Upper lobe of left lung (tissue), 6 donors: ENCODE results near the gene SLC25A21. TPM values are rescaled to one million over a fixed set of nuclear protein-coding genes. Genes with fewer than 3 reads are reported as not detected.
A peak's percentile ranks its signal among the peaks of the same experiment; 100 is the strongest.

Experiments used
- ATAC-seq, 2 donors: fragments of 200-7000 bp; cut with Tn5 transposase; one replicate each; pipeline ENCODE4 v1.9.1; 2022; ENCODE audit warnings: mild to moderate bottlenecking in 2 of 2, moderate library complexity in 2 of 2; ENCODE audit not compliant: low FRiP score in 2 of 2
- DNase-seq, 2 donors: peaks; one replicate each; pipeline ENCODE4 v3.0.0-alpha.2; 2019 to 2020
- H3K27ac ChIP-seq, 4 donors: fragments of 200-600 bp; sonication (generic); one replicate each; pipeline ENCODE4 v1.5.1; 2016 to 2019
- H3K27me3 ChIP-seq, 4 donors: fragments of 200-600 bp; sonication (generic); one replicate each; pipeline ENCODE4 v1.5.1; 2017 to 2019
- H3K36me3 ChIP-seq, 4 donors: fragments of 200-600 bp; sonication (generic); one replicate each; pipeline ENCODE4 v1.5.1; 2016 to 2019
- H3K4me1 ChIP-seq, 4 donors: fragments of 200-600 bp; sonication (generic); one replicate each; pipeline ENCODE4 v1.5.1; 2018 to 2019
- H3K4me3 ChIP-seq, 4 donors: fragments of 200-600 bp; sonication (generic); one replicate each; pipeline ENCODE4 v1.5.1; 2017 to 2019; ENCODE audit warnings: mild to moderate bottlenecking in 2 of 4, moderate library complexity in 1 of 4
- H3K9me3 ChIP-seq, 4 donors: fragments of 200-600 bp; sonication (generic); one replicate each; pipeline ENCODE4 v1.5.1; 2018 to 2019
- EP300 ChIP-seq, 4 donors: sonication (generic); formaldehyde crosslinking; IDR thresholded peaks; one replicate each; pipeline ENCODE4 v1.5.1; 2017; ENCODE audit warnings: antibody characterized with exemption in 4 of 4, control low read depth in 2 of 4
- POLR2A ChIP-seq, 4 donors: fragments of 450-650 bp; IDR thresholded peaks; one replicate each; pipeline ENCODE4 v1.5.1; 2016 to 2017; ENCODE audit warnings: antibody characterized with exemption in 4 of 4, mild to moderate bottlenecking in 2 of 4
- POLR2AphosphoS5 ChIP-seq, 2 donors: sonication (generic); formaldehyde crosslinking; IDR thresholded peaks; one replicate each; pipeline ENCODE4 v1.5.1; 2017; ENCODE audit warnings: antibody characterized with exemption in 2 of 2
- WGBS, 2 donors: methylation state at CpG; one replicate each; pipeline ENCODE4 v1.1.5; 2017 to 2018; 5-methylcytosine and 5-hydroxymethylcytosine counted together
- small RNA-seq, 4 donors: library from RNA; depleted of rRNA; stranded (forward); fragments of <200 nt; gene quantifications; one replicate each; pipeline ENCODE3, GENCODE V24; 2016
- total RNA-seq, 6 donors: library from RNA; depleted of rRNA in 4 of 6; stranded (reverse); fragments of >200 nt in 4 of 6; gene quantifications; one replicate each; pipeline versions ENCODE4 v1.1.0 to v1.2.1, GENCODE V29; 2016 to 2021
- TF ChIP-seq, protein P1 (sequence below), 6 experiments: fragments of 450-650 bp in 4 of 6; fragments of 200-600 bp in 2 of 6; sonication (generic) in 2 of 6; IDR thresholded peaks; one replicate each; pipeline ENCODE4 v1.5.1; 2016 to 2019; ENCODE audit warnings: antibody characterized with exemption in 6 of 6
- donor health status: DM: no; HTN: no; CAD: no; lungs with moderate emphysema.
- donor health status: DM: no; HTN: yes; CAD: no; lungs with severe emphysema.

The SLC25A21 gene
- total RNA-seq, 6 donors from 2014 or later, result 0.15 to 1.7 (median 0.30) TPM; not detected in 3

DNA sequence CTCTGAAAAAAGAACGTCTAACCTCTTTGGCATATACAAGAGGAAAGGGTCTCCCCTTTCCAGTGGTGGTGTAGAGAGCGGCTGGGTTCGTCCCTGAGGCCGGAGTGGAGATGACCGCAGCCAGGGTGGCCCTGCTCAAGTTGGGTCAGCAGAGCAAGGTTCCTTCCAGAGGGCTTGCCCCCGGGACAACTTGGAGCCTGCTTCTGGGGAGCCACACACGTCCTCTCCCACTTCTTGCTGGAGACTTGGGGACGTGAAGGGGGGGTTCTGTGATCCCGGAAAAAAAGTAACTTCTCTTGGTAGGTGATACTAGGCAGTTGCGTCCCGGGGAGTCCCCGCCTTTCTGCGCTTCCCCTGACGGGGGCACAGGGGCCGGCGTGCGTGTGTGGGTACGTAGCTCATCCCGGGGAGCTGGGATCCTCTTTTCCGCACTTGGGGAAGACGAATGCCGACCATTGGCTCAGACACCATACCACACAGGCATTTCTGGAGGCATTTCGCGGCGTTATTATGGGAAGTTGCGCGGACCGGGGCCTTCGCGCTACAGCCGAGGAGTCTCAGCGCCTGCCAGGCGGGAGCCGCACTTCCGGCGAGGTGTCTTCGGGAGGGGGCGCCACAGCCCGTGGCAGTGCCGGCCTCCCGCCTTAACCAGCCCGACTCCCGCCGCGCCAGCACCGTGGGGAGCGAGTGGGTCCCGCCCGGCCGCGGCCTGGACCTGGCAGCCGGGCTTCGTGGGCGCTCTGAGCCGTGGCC, 525.6 kb downstream of the SLC25A21 start:
- H3K27me3 ChIP-seq, result peaks cover 0 to 38% (median 17%) of the 10 kb centered on the region in 4 donors
- 12% methylated on average over 16 to 35 of the region's 55 CpGs for WGBS, 2 donors
- no peaks in the 10 kb centered on the region for H3K9me3 ChIP-seq
- H3K4me1 ChIP-seq, result peaks cover 11 to 21% (median 18%) of the 10 kb centered on the region in 4 donors
- no peaks in the 10 kb centered on the region for H3K36me3 ChIP-seq
- ATAC-seq (peak; percentile 44 to 58), DNase-seq (peak in 1 of 2 donors; percentile 86)
- TF ChIP-seq, protein P1, sequence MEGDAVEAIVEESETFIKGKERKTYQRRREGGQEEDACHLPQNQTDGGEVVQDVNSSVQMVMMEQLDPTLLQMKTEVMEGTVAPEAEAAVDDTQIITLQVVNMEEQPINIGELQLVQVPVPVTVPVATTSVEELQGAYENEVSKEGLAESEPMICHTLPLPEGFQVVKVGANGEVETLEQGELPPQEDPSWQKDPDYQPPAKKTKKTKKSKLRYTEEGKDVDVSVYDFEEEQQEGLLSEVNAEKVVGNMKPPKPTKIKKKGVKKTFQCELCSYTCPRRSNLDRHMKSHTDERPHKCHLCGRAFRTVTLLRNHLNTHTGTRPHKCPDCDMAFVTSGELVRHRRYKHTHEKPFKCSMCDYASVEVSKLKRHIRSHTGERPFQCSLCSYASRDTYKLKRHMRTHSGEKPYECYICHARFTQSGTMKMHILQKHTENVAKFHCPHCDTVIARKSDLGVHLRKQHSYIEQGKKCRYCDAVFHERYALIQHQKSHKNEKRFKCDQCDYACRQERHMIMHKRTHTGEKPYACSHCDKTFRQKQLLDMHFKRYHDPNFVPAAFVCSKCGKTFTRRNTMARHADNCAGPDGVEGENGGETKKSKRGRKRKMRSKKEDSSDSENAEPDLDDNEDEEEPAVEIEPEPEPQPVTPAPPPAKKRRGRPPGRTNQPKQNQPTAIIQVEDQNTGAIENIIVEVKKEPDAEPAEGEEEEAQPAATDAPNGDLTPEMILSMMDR (IDR thresholded peaks at IDR 0.05), result no peak
- TF ChIP-seq POLR2AphosphoS5 (IDR thresholded peaks at IDR 0.05), result no peak
- TF ChIP-seq POLR2A (IDR thresholded peaks at IDR 0.05), result no peak
- no peak for TF ChIP-seq EP300 (IDR thresholded peaks at IDR 0.05)
- H3K4me3 ChIP-seq, result peak overlapping the region in 3 of 4 donors; percentile 28 to 43 (median 28)
- H3K27ac ChIP-seq, result no peak overlapping the region

DNA sequence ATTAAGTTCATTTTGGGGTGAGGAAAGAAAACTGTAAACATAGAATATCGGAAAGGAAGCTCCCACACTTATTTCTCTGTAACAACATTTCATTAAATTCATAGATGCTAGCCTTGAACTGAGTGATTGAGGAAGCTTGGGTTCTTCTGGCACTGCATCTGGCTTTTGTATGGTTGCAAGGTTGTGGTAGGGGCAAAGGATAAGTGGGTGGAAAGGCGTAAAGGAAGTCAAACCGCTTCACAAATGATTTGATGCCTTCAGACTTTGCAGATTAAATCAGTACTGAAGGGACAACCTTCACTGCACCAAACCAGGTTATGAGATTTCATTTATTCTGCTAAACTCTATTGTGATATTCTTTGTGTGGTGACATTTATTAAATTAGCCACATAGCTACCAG, 538.8 kb downstream of the SLC25A21 start:
- no peak for TF ChIP-seq EP300 (IDR thresholded peaks at IDR 0.05)
- WGBS, 2 donors, result 66% methylated on average over 3 of the region's 3 CpGs

More for the DNA sequence above, 538.8 kb downstream of the SLC25A21 start:
- no peak for ATAC-seq
- H3K27ac ChIP-seq, result no peak overlapping the region
- H3K4me1 ChIP-seq, result no peaks in the 10 kb centered on the region
- no peaks in the 10 kb centered on the region for H3K27me3 ChIP-seq
- H3K36me3 ChIP-seq, result no peaks in the 10 kb centered on the region
- no peaks in the 10 kb centered on the region for H3K9me3 ChIP-seq
- no peak for DNase-seq
- no peak overlapping the region for H3K4me3 ChIP-seq

Small RNA genes lying within 50 kb of the gene (small RNA-seq; reads per million reads assigned to genes)
- gene MIR4503 (0 reads per million in 4 donors), gene RNU6-273P (0 reads per million in 4 donors)

Other genes starting within 250 kb of the SLC25A21 start
- 10 to 100 TPM in 2 of 6 donors, 1 to 10 TPM in 4; 4.1 to 32.6 (median 8.4) TPM for gene MIPOL1, start 25.3 kb upstream of the SLC25A21 start, total RNA-seq